Measurements from ENCODE around the gene RHOU.

DNA sequence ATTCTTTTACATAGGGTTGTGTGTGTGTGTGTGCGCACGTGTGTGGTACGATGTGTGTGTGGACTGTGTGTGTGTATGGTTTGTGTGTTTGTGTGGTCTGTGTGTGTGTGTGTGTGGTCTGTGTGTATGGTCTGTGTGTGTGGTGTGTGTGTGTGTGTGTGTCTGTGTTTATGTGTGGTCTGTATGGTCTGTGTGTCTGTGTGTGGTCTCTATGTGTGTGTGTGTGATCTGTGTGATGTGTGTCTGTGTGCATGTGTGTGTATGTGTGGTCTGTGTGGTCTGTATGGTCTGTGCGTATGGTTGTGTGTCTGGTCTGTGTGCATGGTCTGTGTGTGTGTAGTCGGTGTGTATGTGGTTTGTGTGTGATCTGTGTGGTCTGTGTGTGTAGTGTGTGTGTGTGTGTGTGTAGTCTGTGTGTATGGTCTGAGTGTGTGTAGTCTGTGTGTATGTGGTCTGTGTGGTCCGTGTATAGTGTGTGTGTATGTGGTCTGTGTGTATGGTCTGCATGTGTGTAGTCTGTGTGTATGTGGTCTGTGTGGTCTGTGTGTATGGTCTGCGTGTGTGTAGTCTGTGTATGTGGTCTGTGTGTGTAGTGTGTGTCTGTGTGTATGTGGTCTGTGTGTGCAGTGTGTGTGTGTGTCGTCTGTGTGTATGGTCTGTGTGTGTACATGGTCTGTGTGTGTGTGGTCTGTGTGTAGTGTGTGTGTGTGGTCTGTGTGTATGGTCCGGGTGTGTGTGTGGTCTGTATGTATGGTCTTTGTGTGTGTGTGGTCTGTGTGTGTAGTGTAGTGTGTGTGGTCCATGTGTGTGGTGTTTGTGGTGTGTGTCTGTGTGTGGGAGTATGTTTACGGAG lies 46.8 kb downstream of the RHOU start:
- TF ChIP-seq, protein P1, sequence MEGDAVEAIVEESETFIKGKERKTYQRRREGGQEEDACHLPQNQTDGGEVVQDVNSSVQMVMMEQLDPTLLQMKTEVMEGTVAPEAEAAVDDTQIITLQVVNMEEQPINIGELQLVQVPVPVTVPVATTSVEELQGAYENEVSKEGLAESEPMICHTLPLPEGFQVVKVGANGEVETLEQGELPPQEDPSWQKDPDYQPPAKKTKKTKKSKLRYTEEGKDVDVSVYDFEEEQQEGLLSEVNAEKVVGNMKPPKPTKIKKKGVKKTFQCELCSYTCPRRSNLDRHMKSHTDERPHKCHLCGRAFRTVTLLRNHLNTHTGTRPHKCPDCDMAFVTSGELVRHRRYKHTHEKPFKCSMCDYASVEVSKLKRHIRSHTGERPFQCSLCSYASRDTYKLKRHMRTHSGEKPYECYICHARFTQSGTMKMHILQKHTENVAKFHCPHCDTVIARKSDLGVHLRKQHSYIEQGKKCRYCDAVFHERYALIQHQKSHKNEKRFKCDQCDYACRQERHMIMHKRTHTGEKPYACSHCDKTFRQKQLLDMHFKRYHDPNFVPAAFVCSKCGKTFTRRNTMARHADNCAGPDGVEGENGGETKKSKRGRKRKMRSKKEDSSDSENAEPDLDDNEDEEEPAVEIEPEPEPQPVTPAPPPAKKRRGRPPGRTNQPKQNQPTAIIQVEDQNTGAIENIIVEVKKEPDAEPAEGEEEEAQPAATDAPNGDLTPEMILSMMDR (IDR thresholded peaks at IDR 0.05), result no peak
- TF ChIP-seq POLR2A (IDR thresholded peaks at IDR 0.05) (no peak), EP300 (IDR thresholded peaks at IDR 0.05) (no peak)
